H9 (cell line): Measurements from ENCODE around the gene MAPKAP1. TPM values are rescaled to one million over a fixed set of nuclear protein-coding genes. Genes with fewer than 3 reads are reported as not detected.

Experiments
- DNase-seq: peaks from one replicate; pipeline ENCODE4 v3.0.0-alpha.2; 2017
- H2AFZ ChIP-seq: one replicate; pipeline ENCODE4 v1.6.1; 2013; ENCODE audit warnings: mild to moderate bottlenecking, low read length, control low read depth, moderate library complexity
- H2AK5ac ChIP-seq: 2 replicates; pipeline ENCODE4 v1.6.1; 2013; ENCODE audit warnings: low read length, control low read depth, mixed read lengths; ENCODE audit not compliant: insufficient read length
- H2BK120ac ChIP-seq: one replicate; pipeline ENCODE4 v1.6.1; 2013; ENCODE audit warnings: low read depth, mild to moderate bottlenecking, low read length, control low read depth, inconsistent platforms; ENCODE audit not compliant: poor library complexity, severe bottlenecking
- H2BK12ac ChIP-seq: 2 replicates; pipeline ENCODE4 v1.6.1; 2013; ENCODE audit warnings: low read length, control low read depth, mixed read lengths, low read depth; ENCODE audit not compliant: insufficient read length
- H2BK15ac ChIP-seq: 2 replicates; pipeline ENCODE4 v1.6.1; 2013; ENCODE audit warnings: low read depth, low read length, control low read depth
- H2BK20ac ChIP-seq: one replicate; pipeline ENCODE4 v1.6.1; 2013; ENCODE audit warnings: low read depth, mild to moderate bottlenecking, low read length, control low read depth, inconsistent platforms; ENCODE audit not compliant: poor library complexity, severe bottlenecking
- H2BK5ac ChIP-seq: 2 replicates; pipeline ENCODE4 v1.6.1; 2013; ENCODE audit warnings: low read length, control low read depth, mixed read lengths; ENCODE audit not compliant: insufficient read length
- H3K14ac ChIP-seq: 2 replicates; pipeline ENCODE4 v1.6.1; 2013; ENCODE audit warnings: low read length, control low read depth; ENCODE audit not compliant: insufficient read depth
- H3K18ac ChIP-seq: 2 replicates; pipeline ENCODE4 v1.6.1; 2013; ENCODE audit warnings: low read depth, mild to moderate bottlenecking, mixed read lengths, low read length, control low read depth; ENCODE audit not compliant: insufficient read length
- H3K23ac ChIP-seq: 2 replicates; pipeline ENCODE4 v1.6.1; 2013; ENCODE audit warnings: low read length, control low read depth, mixed read lengths, low read depth; ENCODE audit not compliant: insufficient read length
- H3K23me2 ChIP-seq: 2 replicates; pipeline ENCODE4 v1.6.1; 2013; ENCODE audit warnings: low read depth, mild to moderate bottlenecking, mixed read lengths, low read length, control low read depth; ENCODE audit not compliant: insufficient read length, poor library complexity, severe bottlenecking
- H3K27ac ChIP-seq: 2 replicates; pipeline ENCODE4 v1.5.1; 2013; ENCODE audit warnings: low read length, control low read depth, mixed read lengths, low read depth; ENCODE audit not compliant: insufficient read length
- H3K27me3 ChIP-seq: 2 replicates; pipeline ENCODE4 v1.6.1; 2013; ENCODE audit warnings: low read length, control low read depth, inconsistent platforms; ENCODE audit not compliant: insufficient read depth
- H3K4ac ChIP-seq: 2 replicates; pipeline ENCODE4 v1.6.1; 2013; ENCODE audit warnings: low read depth, mild to moderate bottlenecking, control low read depth, inconsistent platforms, low read length, moderate library complexity
- H3K4me1 ChIP-seq: 2 replicates; pipeline ENCODE4 v1.6.1; 2013; ENCODE audit warnings: low read length, control low read depth, inconsistent platforms; ENCODE audit not compliant: insufficient read depth
- H3K4me2 ChIP-seq: 2 replicates; pipeline ENCODE4 v1.6.1; 2013; ENCODE audit warnings: low read length, control low read depth, mixed read lengths; ENCODE audit not compliant: insufficient read length, insufficient read depth
- H3K56ac ChIP-seq: 2 replicates; pipeline ENCODE4 v1.6.1; 2013; ENCODE audit warnings: low read depth, mild to moderate bottlenecking, mixed read lengths, low read length, control low read depth; ENCODE audit not compliant: insufficient read length
- H3K79me1 ChIP-seq: 2 replicates; pipeline ENCODE4 v1.6.1; 2013; ENCODE audit warnings: low read depth, mild to moderate bottlenecking, moderate library complexity, low read length, control low read depth, inconsistent platforms; ENCODE audit not compliant: insufficient read depth, poor library complexity, severe bottlenecking
- H3K79me2 ChIP-seq: 2 replicates; pipeline ENCODE4 v1.6.1; 2013; ENCODE audit warnings: low read length, control low read depth, inconsistent platforms; ENCODE audit not compliant: insufficient read depth
- H3K9ac ChIP-seq: 2 replicates; pipeline ENCODE4 v1.6.1; 2013; ENCODE audit warnings: low read length, control low read depth, mixed read lengths; ENCODE audit not compliant: insufficient read length; ENCODE audit errors: extremely low read depth
- H3K9me3 ChIP-seq: one replicate; pipeline ENCODE4 v1.6.1; 2013; ENCODE audit warnings: low read depth, low read length, inconsistent platforms; ENCODE audit not compliant: control insufficient read depth
- H3T11ph ChIP-seq: one replicate; pipeline ENCODE4 v1.6.1; 2013; ENCODE audit warnings: mild to moderate bottlenecking, low read length, control low read depth, inconsistent platforms
- H4K20me1 ChIP-seq: one replicate; pipeline ENCODE4 v1.6.1; 2013; ENCODE audit not compliant: control insufficient read depth, insufficient read length, insufficient read depth
- H4K5ac ChIP-seq: 2 replicates; pipeline ENCODE4 v1.6.1; 2013; ENCODE audit warnings: low read depth, mild to moderate bottlenecking, mixed read lengths, low read length, control low read depth; ENCODE audit not compliant: insufficient read length
- H4K8ac ChIP-seq: replicated peaks from 2 replicates; pipeline ENCODE4 v1.6.1; 2013; ENCODE audit warnings: low read length, control low read depth, mixed read lengths, low read depth; ENCODE audit not compliant: insufficient read length
- H4K91ac ChIP-seq: 2 replicates; pipeline ENCODE4 v1.6.1; 2013; ENCODE audit warnings: low read depth, mild to moderate bottlenecking, moderate library complexity, mixed read lengths, low read length, control low read depth; ENCODE audit not compliant: insufficient read length
- H3K27ac Mint-ChIP-seq, 3 experiments: 2 replicates in 2 of 3; 3 replicates in 1 of 3; pipeline ENCODE4 v1.8.0; 2020 to 2021; ENCODE audit warnings: mixed read lengths in 3 of 3, mild to moderate bottlenecking in 1 of 3, moderate library complexity in 1 of 3
- H3K27me3 Mint-ChIP-seq: 2 replicates; pipeline ENCODE4 v1.8.0; 2021; ENCODE audit warnings: low read depth, mild to moderate bottlenecking, moderate library complexity, mixed read lengths
- H3K36me3 Mint-ChIP-seq, 3 experiments: 2 replicates in 2 of 3; 3 replicates in 1 of 3; pipeline ENCODE4 v1.8.0; 2020 to 2021; ENCODE audit warnings: low read depth in 3 of 3, mixed read lengths in 3 of 3; ENCODE audit not compliant: insufficient read depth in 1 of 3
- H3K4me1 Mint-ChIP-seq, 2 experiments: 2 replicates each; pipeline ENCODE4 v1.8.0; 2020; ENCODE audit warnings: mixed read lengths in 2 of 2
- H3K4me3 Mint-ChIP-seq, 2 experiments: 2 replicates in 1 of 2; 3 replicates in 1 of 2; pipeline ENCODE4 v1.8.0; 2020 to 2021; ENCODE audit warnings: mild to moderate bottlenecking in 2 of 2, mixed read lengths in 2 of 2, moderate library complexity in 1 of 2
- H3K9me3 Mint-ChIP-seq, 2 experiments: 2 replicates in 1 of 2; 3 replicates in 1 of 2; pipeline ENCODE4 v1.8.0; 2020; ENCODE audit warnings: mild to moderate bottlenecking in 2 of 2, mixed read lengths in 2 of 2, moderate library complexity in 1 of 2
- WGBS: extraction: QIAGEN DNeasy Blood & Tissue Kit; methylation state at CpG from one replicate; pipeline ENCODE4 v1.1.7; 2013; ENCODE audit warnings: missing lambda C conversion rate, low lambda C conversion rate, mixed read lengths; ENCODE audit not compliant: insufficient read length; ENCODE audit errors: extremely low coverage; 5-methylcytosine and 5-hydroxymethylcytosine counted together
- total RNA-seq: library from RNA; stranded (reverse); gene quantifications from 2 replicates; pipeline ENCODE4 v1.2.1, GENCODE V29; 2021
- TF ChIP-seq, protein P1 (sequence below): fragments of 200-600 bp; sonication (generic); conservative IDR thresholded peaks from 3 replicates; pipeline ENCODE4 v1.8.0; 2021; ENCODE audit warnings: antibody characterized with exemption, mild to moderate bottlenecking

Gene MAPKAP1
- total RNA-seq, 1 experiment from 2014 or later, result 97.0 TPM

GRCh38 chr9:125745018-125745417 is 38.0 kb upstream of the MAPKAP1 start:
- H3K9ac ChIP-seq, result no peak overlapping the region
- no peak overlapping the region for H2AK5ac ChIP-seq
- H3K27ac ChIP-seq, result no peak overlapping the region
- peaks cover 20 to 27% of the 10 kb centered on the region in 2 experiments for H3K4me1 Mint-ChIP-seq
- no peak overlapping the region for H4K91ac ChIP-seq
- H3T11ph ChIP-seq, result no peak overlapping the region
- H3K9me3 Mint-ChIP-seq, result no peaks in the 10 kb centered on the region; a peak in 1 of 5 replicates
- no peak overlapping the region for H3K4ac ChIP-seq
- no peaks in the 10 kb centered on the region for H4K20me1 ChIP-seq
- DNase-seq, result no peak
- no peak overlapping the region for H2BK20ac ChIP-seq
- no peak overlapping the region for H2BK12ac ChIP-seq
- no peak overlapping the region for H3K4me2 ChIP-seq
- 0 out of 2 replicates have a peak, but pooled peaks cover 1% of the 10 kb centered on the region for H3K27me3 ChIP-seq
- peaks cover 7 to 10% (median 9%) of the 10 kb centered on the region in 3 experiments; a peak in 6 of 7 replicates for H3K36me3 Mint-ChIP-seq
- no peaks in the 10 kb centered on the region for H3K9me3 ChIP-seq
- H3K18ac ChIP-seq, result no peak overlapping the region
- H2AFZ ChIP-seq, result no peak overlapping the region
- no peak overlapping the region for H3K27ac Mint-ChIP-seq
- no peak overlapping the region for H2BK5ac ChIP-seq
- no CpG with 5 or more reads among the region's 1 CpG for whole genome bisulfite sequencing
- peaks cover 15% of the 10 kb centered on the region for H3K27me3 Mint-ChIP-seq
- H3K23me2 ChIP-seq, result peaks cover 16% of the 10 kb centered on the region
- no peak overlapping the region for H3K23ac ChIP-seq
- H3K79me1 ChIP-seq, result no peaks in the 10 kb centered on the region
- H4K5ac ChIP-seq, result no peak overlapping the region
- no peak overlapping the region for H2BK120ac ChIP-seq
- no peak overlapping the region for H3K56ac ChIP-seq
- no peak overlapping the region for H4K8ac ChIP-seq
- H3K4me3 Mint-ChIP-seq, result 0 out of 5 replicates have a peak overlapping the region, but pooled peaks of 1 of the 2 experiments have one; percentile 86
- no peak overlapping the region for H3K14ac ChIP-seq
- H3K4me1 ChIP-seq, result peaks cover 4% of the 10 kb centered on the region; the same call in 1 of the 2 replicates
- TF ChIP-seq, protein P1, sequence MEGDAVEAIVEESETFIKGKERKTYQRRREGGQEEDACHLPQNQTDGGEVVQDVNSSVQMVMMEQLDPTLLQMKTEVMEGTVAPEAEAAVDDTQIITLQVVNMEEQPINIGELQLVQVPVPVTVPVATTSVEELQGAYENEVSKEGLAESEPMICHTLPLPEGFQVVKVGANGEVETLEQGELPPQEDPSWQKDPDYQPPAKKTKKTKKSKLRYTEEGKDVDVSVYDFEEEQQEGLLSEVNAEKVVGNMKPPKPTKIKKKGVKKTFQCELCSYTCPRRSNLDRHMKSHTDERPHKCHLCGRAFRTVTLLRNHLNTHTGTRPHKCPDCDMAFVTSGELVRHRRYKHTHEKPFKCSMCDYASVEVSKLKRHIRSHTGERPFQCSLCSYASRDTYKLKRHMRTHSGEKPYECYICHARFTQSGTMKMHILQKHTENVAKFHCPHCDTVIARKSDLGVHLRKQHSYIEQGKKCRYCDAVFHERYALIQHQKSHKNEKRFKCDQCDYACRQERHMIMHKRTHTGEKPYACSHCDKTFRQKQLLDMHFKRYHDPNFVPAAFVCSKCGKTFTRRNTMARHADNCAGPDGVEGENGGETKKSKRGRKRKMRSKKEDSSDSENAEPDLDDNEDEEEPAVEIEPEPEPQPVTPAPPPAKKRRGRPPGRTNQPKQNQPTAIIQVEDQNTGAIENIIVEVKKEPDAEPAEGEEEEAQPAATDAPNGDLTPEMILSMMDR, result no peak
- no peak overlapping the region for H2BK15ac ChIP-seq
- H3K79me2 ChIP-seq, result no peaks in the 10 kb centered on the region
